HG03039 (cell line): ENCODE results near the gene RAB11A.

ENCODE experiments used
- ATAC-seq: cut with Tn5 transposase; IDR thresholded peaks from one replicate; pipeline ENCODE4 v1.9.1; 2021; ENCODE audit warnings: mild to moderate bottlenecking, moderate library complexity; ENCODE audit not compliant: unreplicated experiment

The RAB11A gene

GRCh38 chr15:65914981-65915925, 46.0 kb downstream of the RAB11A start:
- ATAC-seq = no peak

GRCh38 chr15:65916041-65916663, 46.9 kb downstream of the RAB11A start:
- no peak for ATAC-seq

GRCh38 chr15:65916664-65917406, 47.5 kb downstream of the RAB11A start:
- peak; percentile 49 for ATAC-seq

GRCh38 chr15:65917407-65917756, 48.1 kb downstream of the RAB11A start:
- peak; percentile 6 for ATAC-seq

GRCh38 chr15:65917936-65918335, 48.6 kb downstream of the RAB11A start:
- ATAC-seq = no peak

- ATAC-seq = no peak
These were observed 49.1 kb downstream of the RAB11A start for GRCh38 chr15:65918357-65918920.

- ATAC-seq = no peak
These were observed 49.7 kb downstream of the RAB11A start for GRCh38 chr15:65918945-65919344.

- no peak for ATAC-seq
These were observed 50.1 kb downstream of the RAB11A start for GRCh38 chr15:65919353-65919752.

- no peak for ATAC-seq
These were observed 50.8 kb downstream of the RAB11A start for GRCh38 chr15:65920121-65920520.

GRCh38 chr15:65920825-65921309, 51.6 kb downstream of the RAB11A start:
- no peak for ATAC-seq

- no peak for ATAC-seq
These were observed 52.5 kb downstream of the RAB11A start for GRCh38 chr15:65921780-65922179.

- ATAC-seq = no peak
These were observed 53.3 kb downstream of the RAB11A start for GRCh38 chr15:65922621-65923020.

- no peak for ATAC-seq
These were observed 54.0 kb downstream of the RAB11A start for GRCh38 chr15:65923264-65923663.

- ATAC-seq = no peak
These were observed 54.7 kb downstream of the RAB11A start for GRCh38 chr15:65924004-65924403.

- no peak for ATAC-seq
These were observed 56.0 kb downstream of the RAB11A start for GRCh38 chr15:65925338-65925737.

GRCh38 chr15:65926459-65926858, 57.2 kb downstream of the RAB11A start:
- ATAC-seq = no peak

GRCh38 chr15:65926899-65927298, 57.6 kb downstream of the RAB11A start:
- no peak for ATAC-seq

GRCh38 chr15:65927545-65927944, 58.3 kb downstream of the RAB11A start:
- ATAC-seq = no peak

- ATAC-seq = no peak
These were observed 60.3 kb downstream of the RAB11A start for GRCh38 chr15:65929573-65929972.

- ATAC-seq = no peak
These were observed 60.8 kb downstream of the RAB11A start for GRCh38 chr15:65930134-65930533.

- ATAC-seq = no peak
These were observed 61.9 kb downstream of the RAB11A start for GRCh38 chr15:65931221-65931620.
